Keratinocyte (primary cell): ENCODE results near the gene CPAMD8.

ENCODE experiments used
- CTCF ChIP-seq, 3 experiments: IDR thresholded peaks in 1 of 3; conservative IDR thresholded peaks in 1 of 3; optimal IDR thresholded peaks in 1 of 3; 2 replicates in 2 of 3; 3 replicates in 1 of 3; pipeline versions ENCODE3 to v1.5.1; 2011; ENCODE audit warnings: low read length in 3 of 3, mild to moderate bottlenecking in 3 of 3, moderate library complexity in 2 of 3, control low read depth in 1 of 3, inconsistent platforms in 1 of 3; ENCODE audit not compliant: insufficient read depth in 2 of 3; ENCODE audit errors: extremely low read depth in 1 of 3
- EZH2 ChIP-seq: IDR thresholded peaks from one replicate; pipeline ENCODE4 v1.6.1; 2012; ENCODE audit warnings: inconsistent platforms, mild to moderate bottlenecking, low read length, moderate library complexity

- TF ChIP-seq EZH2: no peak
- no peak for TF ChIP-seq CTCF (optimal IDR thresholded peaks at IDR 0.05 in 1 of 3, IDR thresholded peaks at IDR 0.05 in 1 of 3, conservative IDR thresholded peaks at IDR 0.05 in 1 of 3; ENCODE audit: extremely low read depth in 1 of 3, insufficient read depth in 2 of 3, low read length in 3 of 3)
These were observed 149.0 kb downstream of the CPAMD8 start for GRCh38 chr19:16877581-16877980.
